HCT116 (cell line): ENCODE measurements around the gene NAB1. TPM values are rescaled to one million over a fixed set of nuclear protein-coding genes. Genes with fewer than 3 reads are reported as not detected.

Experiments used
- ATAC-seq: fragments of 200-7000 bp; cut with Tn5 transposase; 2 replicates; pipeline ENCODE4 v1.9.1; 2020; ENCODE audit warnings: mild to moderate bottlenecking, moderate library complexity
- BruUV-seq: library from RNA; stranded (reverse); fragments of 400-500 nt; replicated peaks from 2 replicates; lab custom pipeline; 2021; lab: Mats Ljungman, UMichigan
- CTCF ChIA-PET: fragments of 300-600 bp; sonication (Branson Sonifier 250); formaldehyde crosslinking; loops from one replicate; lab custom pipeline; 2021; ENCODE audit warnings: antibody characterized with exemption; lab: Charles Lee
- POLR2A ChIA-PET: fragments of 300-600, 350-600 bp; sonication (Branson Sonifier 250); formaldehyde crosslinking; loops from one replicate; lab custom pipeline; 2021; ENCODE audit warnings: antibody characterized with exemption; lab: Charles Lee
- RAD21 ChIA-PET, 2 experiments: fragments of 300-600 bp; sonication (Branson Sonifier 250); formaldehyde crosslinking; loops; one replicate each; lab custom pipeline; 2023; ENCODE audit warnings: low total read pairs in 2 of 2; ENCODE audit not compliant: uncharacterized antibody in 2 of 2, unreplicated experiment in 2 of 2, low non-redundant PET in 1 of 2; lab: Charles Lee
- DNase-seq: peaks from one replicate; pipeline ENCODE4 v3.0.0-alpha.2; 2010; ENCODE audit warnings: low read depth, low spot score
- H2AFZ ChIP-seq: fragments of 200-600 bp; shearing (Covaris generic), sonication (generic); 2 replicates; pipeline ENCODE4 v1.6.1; 2017; ENCODE audit warnings: low read depth, mixed run types, mixed read lengths, antibody characterized with exemption, low read length; ENCODE audit not compliant: poor library complexity, severe bottlenecking
- H3K27ac ChIP-seq: 2 replicates; pipeline ENCODE4 v1.5.1; 2012; ENCODE audit warnings: low read depth, low read length
- H3K27me3 ChIP-seq: fragments of 200-600 bp; sonication (generic); 2 replicates; pipeline ENCODE4 v1.6.1; 2016; ENCODE audit warnings: mixed run types, low read length, mixed read lengths; ENCODE audit not compliant: insufficient read depth
- H3K36me3 ChIP-seq, 2 experiments: fragments of 200-500 bp in 1 of 2; fragments of 200-600 bp in 1 of 2; sonication (Bioruptor generic) in 1 of 2; sonication (generic) in 1 of 2; 2 replicates each; pipeline versions ENCODE4 v1.5.1 to v1.6.1; 2014 to 2016; ENCODE audit warnings: low read length in 2 of 2, inconsistent platforms in 1 of 2, mixed read lengths in 1 of 2, mixed run types in 1 of 2; ENCODE audit not compliant: insufficient read depth in 2 of 2, control insufficient read depth in 1 of 2
- H3K4me1 ChIP-seq, 2 experiments: fragments of 200-600 bp in 1 of 2; sonication (generic) in 1 of 2; 2 replicates each; pipeline versions ENCODE4 v1.5.1 to v1.6.1; 2012 to 2017; ENCODE audit warnings: low read length in 2 of 2, inconsistent platforms in 1 of 2, mild to moderate bottlenecking in 1 of 2, mixed read lengths in 1 of 2, mixed run types in 1 of 2, moderate library complexity in 1 of 2; ENCODE audit not compliant: insufficient read depth in 2 of 2, control insufficient read depth in 1 of 2
- H3K4me2 ChIP-seq: fragments of 200-600 bp; sonication (generic); 2 replicates; pipeline ENCODE4 v1.6.1; 2017; ENCODE audit warnings: mixed run types, low read length, mixed read lengths
- H3K4me3 ChIP-seq, 2 experiments: fragments of 200-600 bp in 1 of 2; sonication (generic) in 1 of 2; replicated peaks in 1 of 2; 2 replicates each; pipeline ENCODE4 v1.5.1; 2011 to 2016; ENCODE audit warnings: low read length in 2 of 2, control low read depth in 1 of 2, low read depth in 1 of 2, mild to moderate bottlenecking in 1 of 2, mixed read lengths in 1 of 2, mixed run types in 1 of 2
- H3K79me2 ChIP-seq: fragments of 200-600 bp; sonication (generic); 2 replicates; pipeline ENCODE4 v1.6.1; 2017; ENCODE audit warnings: mild to moderate bottlenecking, mixed run types, low read length, moderate library complexity, mixed read lengths; ENCODE audit not compliant: insufficient read depth
- H3K9ac ChIP-seq: fragments of 200-600 bp; sonication (generic); 2 replicates; pipeline ENCODE4 v1.6.1; 2016; ENCODE audit warnings: low read length, mixed read lengths
- H3K9me2 ChIP-seq: fragments of 200-600 bp; sonication (generic), shearing (Covaris generic); 2 replicates; pipeline ENCODE4 v1.6.1; 2017; ENCODE audit warnings: mixed run types, mild to moderate bottlenecking, moderate library complexity; ENCODE audit not compliant: insufficient read depth
- H3K9me3 ChIP-seq, 2 experiments: fragments of 200-500 bp in 1 of 2; fragments of 200-600 bp in 1 of 2; sonication (Bioruptor generic) in 1 of 2; sonication (generic) in 1 of 2; 2 replicates each; pipeline ENCODE4 v1.6.1; 2014 to 2017; ENCODE audit warnings: low read length in 2 of 2, mixed read lengths in 2 of 2, inconsistent platforms in 1 of 2, low read depth in 1 of 2, mild to moderate bottlenecking in 1 of 2, mixed run types in 1 of 2, moderate library complexity in 1 of 2; ENCODE audit not compliant: control insufficient read depth in 1 of 2, insufficient read depth in 1 of 2
- H4K20me1 ChIP-seq: fragments of 200-600 bp; sonication (generic), shearing (Covaris generic); 2 replicates; pipeline ENCODE4 v1.6.1; 2017; ENCODE audit warnings: mixed run types, mild to moderate bottlenecking, moderate library complexity; ENCODE audit not compliant: insufficient read depth
- CTCF ChIP-seq, 3 experiments: fragments of 200-600 bp in 1 of 3; sonication (generic) in 1 of 3; IDR thresholded peaks in 2 of 3; conservative IDR thresholded peaks in 1 of 3; 2 replicates each; pipeline ENCODE4 v1.5.1; 2012 to 2017; ENCODE audit warnings: low read depth in 2 of 3, low read length in 2 of 3, antibody characterized with exemption in 1 of 3, borderline replicate concordance in 1 of 3, control low read depth in 1 of 3, mild to moderate bottlenecking in 1 of 3, mixed read lengths in 1 of 3, mixed run types in 1 of 3, moderate library complexity in 1 of 3; ENCODE audit not compliant: insufficient read depth in 1 of 3
- ELF1 ChIP-seq: IDR thresholded peaks from 2 replicates; pipeline ENCODE4 v1.6.1; 2012; ENCODE audit warnings: low read depth, borderline replicate concordance
- FOSL1 ChIP-seq: IDR thresholded peaks from 2 replicates; pipeline ENCODE4 v1.6.1; 2012; ENCODE audit warnings: low read depth
- POLR2AphosphoS5 ChIP-seq: IDR thresholded peaks from 2 replicates; pipeline ENCODE4 v1.6.1; 2011; ENCODE audit warnings: mild to moderate bottlenecking, low read depth, low read length, moderate library complexity
- SRF ChIP-seq: IDR thresholded peaks from 2 replicates; pipeline ENCODE4 v1.6.1; 2012; ENCODE audit warnings: low read depth
- ZBTB33 ChIP-seq: IDR thresholded peaks from 2 replicates; pipeline ENCODE4 v1.6.1; 2011; ENCODE audit warnings: mild to moderate bottlenecking, low read length, moderate library complexity; ENCODE audit not compliant: insufficient replicate concordance; ENCODE audit errors: extremely low read depth
- ZNF274 ChIP-seq: fragments of 200-500 bp; sonication (Bioruptor generic); IDR thresholded peaks from 2 replicates; pipeline ENCODE4 v1.6.1; 2014; ENCODE audit warnings: mild to moderate bottlenecking, low read depth, low read length, inconsistent platforms
- intact Hi-C: fragments of 100-400 bp; cut with micrococcal nuclease; formaldehyde crosslinking; loops from 2 replicates; pipeline ENCODE4 v1.10.0; 2022
- total RNA-seq: library from RNA; stranded (reverse); gene quantifications from one replicate; pipeline ENCODE4 v1.2.1, GENCODE V29; 2021; ENCODE audit not compliant: unreplicated experiment

The NAB1 gene
- total RNA-seq, 1 experiment from 2014 or later = 43.8 TPM

- 0 out of 2 replicates have a peak, but pooled peaks cover 3% of the 10 kb centered on the region for H4K20me1 ChIP-seq
- ATAC-seq = no peak; the same call in 1 of the 2 replicates
- H3K9me3 ChIP-seq = no peaks in the 10 kb centered on the region
- H3K27ac ChIP-seq = no peak overlapping the region
- H2AFZ ChIP-seq = no peak overlapping the region
- H3K27me3 ChIP-seq = no peaks in the 10 kb centered on the region
- H3K36me3 ChIP-seq = no peaks in the 10 kb centered on the region
- no peak for DNase-seq
- ChIA-PET RAD21 (no interaction called here), CTCF (interaction anchor here (2.4 kb wide), 1 partner anchor 16 kb away, joined by 6 read pairs; no protein-coding TSS in a partner anchor), POLR2A (no interaction called here)
- H3K9ac ChIP-seq = no peak overlapping the region
- no peaks in the 10 kb centered on the region; a peak in 1 of 4 replicates for H3K4me1 ChIP-seq
- TF ChIP-seq CTCF (IDR thresholded peaks at IDR 0.05 in 2 of 3, conservative IDR thresholded peaks at IDR 0.05 in 1 of 3; ENCODE audit: borderline replicate concordance in 1 of 3, insufficient read depth in 1 of 3, low read depth in 2 of 3, low read length in 2 of 3) (no peak), ZBTB33 (no peak), ELF1 (no peak), FOSL1 (no peak), SRF (no peak), ZNF274 (no peak), POLR2AphosphoS5 (no peak)
- peaks cover 85% of the 10 kb centered on the region for H3K79me2 ChIP-seq
- no peaks in the 10 kb centered on the region for H3K9me2 ChIP-seq
- H3K4me2 ChIP-seq = no peak overlapping the region; the same call in 1 of the 2 replicates
- BruUV-seq = no TSS peak
- intact Hi-C loops = no loop called here
- H3K4me3 ChIP-seq = no peak overlapping the region
Measured at GRCh38 chr2:190664240-190664639, 15.4 kb downstream of the NAB1 start.
